Activated T-helper 1 cell treated with Interleukin-2 at 50 U/mL for 16 hours (primary cell): ENCODE results near the gene NEK10.

Experiments
- DNase-seq: peaks from one replicate; pipeline ENCODE4 v3.0.0-alpha.2; 2020; ENCODE audit warnings: low read depth

NEK10 gene

DNA sequence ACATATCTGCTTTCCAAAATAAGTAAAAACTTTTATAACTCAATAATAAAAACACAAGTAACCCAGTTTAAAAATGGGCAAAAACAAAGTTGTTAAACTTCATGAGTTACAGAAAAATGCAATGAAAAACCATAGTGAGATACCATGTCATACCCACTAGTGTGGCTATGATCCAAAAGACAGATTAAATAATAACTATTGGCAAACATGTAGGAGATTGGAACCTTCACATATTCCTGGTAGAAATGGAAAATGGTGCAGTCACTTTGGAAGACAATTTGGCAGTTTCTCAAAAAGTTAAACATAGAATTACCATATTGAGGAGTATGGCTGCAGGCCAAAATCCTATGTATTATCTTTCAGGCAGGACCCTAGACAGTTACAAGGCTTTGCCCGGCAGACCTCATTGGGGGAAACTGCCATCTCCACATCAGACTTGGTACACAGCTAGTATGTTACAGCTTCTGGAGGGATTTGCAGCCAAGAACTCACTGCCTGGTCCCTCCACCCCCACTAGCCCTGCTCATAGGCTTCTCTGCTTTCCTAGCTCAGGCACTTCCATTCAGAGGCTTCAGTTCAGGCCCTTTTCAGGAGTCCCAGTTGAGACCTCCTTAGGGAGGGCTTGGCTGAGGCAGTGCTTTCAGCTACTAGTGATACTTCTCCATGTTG lies 147.8 kb downstream of the NEK10 start:
- DNase-seq: no peak

DNA sequence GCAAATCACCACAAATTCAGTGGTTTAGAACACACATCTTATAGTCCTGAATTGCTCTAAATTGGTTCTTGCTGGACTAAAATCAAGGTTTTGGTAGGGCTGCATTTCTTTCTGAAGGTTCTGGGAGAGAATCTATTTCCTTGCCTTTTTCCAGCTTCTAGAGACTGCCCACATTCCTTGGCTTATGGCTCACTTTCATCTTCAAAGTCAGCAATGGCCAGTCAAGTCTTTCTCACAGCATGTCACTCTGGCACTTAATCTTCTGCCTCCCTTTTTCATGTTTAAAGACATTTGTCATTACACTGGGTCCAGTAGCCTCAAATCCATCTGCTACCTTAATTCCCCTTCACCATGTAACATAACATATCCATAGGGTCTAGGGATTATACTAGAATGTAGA lies 149.0 kb downstream of the NEK10 start:
- DNase-seq: no peak

DNA sequence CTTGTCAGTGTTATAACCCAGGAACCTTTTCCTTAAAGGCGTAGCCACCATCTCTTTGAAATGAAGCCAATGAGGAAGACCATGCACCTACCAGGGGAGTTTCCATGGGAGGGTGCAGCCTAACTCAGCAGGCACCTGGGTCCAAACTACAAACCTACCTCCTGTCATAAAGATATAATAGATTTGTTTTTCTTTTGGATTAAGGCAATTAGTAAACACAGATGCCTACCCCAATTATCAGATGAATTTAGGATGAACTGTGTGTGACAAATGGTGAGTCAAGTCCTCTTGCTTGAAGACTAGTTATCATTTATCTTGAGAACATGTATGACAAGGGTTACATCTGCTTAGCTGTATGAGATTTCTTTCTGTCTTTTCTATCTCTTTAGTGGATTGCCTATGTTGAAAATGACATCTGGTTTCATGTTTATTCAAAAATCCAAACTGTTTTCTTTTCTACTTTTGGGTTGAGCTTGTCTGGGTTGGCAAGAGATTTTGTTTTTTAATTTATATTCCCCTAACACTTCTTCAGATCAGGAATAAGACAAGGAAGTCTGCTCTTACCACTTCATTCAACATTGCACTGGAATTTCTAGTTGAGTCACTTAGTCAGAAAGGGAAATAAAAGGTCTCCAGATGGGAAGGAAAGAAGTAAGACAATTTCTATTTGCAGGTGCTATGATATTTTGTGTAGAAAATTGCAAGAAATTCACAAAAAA lies 149.9 kb downstream of the NEK10 start:
- no peak for DNase-seq

DNA sequence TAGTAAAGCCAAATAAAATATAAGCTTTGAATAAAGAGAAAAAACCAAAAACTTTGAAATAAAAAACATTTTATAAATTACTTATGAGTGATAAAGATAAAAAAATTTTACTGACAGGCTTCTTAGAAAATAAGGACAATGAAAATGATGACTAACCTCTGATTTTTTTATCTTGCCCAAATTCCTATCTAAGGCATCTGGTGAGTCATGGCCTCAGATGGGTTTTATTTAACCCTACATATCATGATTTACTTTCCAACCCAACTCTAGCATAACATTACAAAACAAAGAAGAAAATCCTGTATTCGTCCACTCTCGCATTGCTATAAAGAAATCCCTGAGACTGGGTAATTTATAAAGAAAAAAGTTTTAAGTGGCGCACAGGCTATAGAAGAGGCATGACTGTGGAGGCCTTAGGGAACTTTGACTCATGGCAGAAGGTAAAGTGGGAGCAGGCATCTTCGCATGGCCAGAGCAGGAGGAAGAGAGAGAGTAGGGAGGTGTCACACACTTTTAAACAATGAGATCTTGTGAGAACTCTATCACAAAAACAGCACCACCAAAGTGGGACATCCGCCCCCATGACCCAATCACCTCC lies 152.1 kb downstream of the NEK10 start:
- no peak for DNase-seq

DNA sequence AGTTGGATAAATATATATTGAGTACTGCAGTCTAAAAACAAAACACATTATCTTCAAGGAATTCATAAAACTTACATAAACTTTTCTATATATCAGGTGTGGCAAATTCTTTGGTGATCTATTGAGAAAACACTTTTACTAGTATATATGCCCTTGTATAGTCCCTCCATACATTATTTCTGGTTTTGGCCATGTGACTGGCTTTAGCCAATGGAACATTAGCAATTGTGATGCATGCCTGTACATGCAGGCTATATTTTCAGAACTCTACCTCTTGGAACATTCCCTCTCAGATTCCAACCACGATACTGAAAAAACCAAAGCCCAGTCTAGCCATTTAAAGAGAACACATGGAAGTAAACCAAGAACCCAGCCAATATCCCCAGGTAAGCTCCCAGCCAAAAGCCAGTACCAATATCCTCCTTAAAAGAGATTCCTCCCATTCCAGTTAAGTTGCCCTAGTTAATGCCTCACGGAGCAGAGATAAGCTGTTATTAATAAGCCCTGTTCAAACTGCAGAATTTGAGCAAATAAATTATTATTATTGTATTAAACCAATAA lies 152.8 kb downstream of the NEK10 start:
- DNase-seq: no peak

DNA sequence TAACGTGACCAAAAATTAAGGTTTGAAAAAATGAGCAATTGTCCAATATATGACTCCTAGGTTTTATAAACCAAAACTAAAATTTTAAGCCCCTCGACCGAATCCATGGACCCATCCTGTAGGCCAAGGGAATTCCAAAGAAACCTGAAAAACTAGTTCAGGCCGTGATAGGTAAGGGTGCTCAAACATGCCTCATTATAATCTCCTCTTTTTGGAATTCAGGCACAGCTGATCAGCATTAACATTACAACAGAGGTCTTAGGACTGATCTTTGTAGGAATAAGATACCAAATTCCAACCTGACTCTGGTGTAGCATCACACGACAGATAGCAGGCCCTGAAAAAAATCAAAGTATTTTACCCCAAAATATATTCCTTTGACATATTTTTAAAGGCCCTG lies 155.7 kb downstream of the NEK10 start:
- no peak for DNase-seq

DNA sequence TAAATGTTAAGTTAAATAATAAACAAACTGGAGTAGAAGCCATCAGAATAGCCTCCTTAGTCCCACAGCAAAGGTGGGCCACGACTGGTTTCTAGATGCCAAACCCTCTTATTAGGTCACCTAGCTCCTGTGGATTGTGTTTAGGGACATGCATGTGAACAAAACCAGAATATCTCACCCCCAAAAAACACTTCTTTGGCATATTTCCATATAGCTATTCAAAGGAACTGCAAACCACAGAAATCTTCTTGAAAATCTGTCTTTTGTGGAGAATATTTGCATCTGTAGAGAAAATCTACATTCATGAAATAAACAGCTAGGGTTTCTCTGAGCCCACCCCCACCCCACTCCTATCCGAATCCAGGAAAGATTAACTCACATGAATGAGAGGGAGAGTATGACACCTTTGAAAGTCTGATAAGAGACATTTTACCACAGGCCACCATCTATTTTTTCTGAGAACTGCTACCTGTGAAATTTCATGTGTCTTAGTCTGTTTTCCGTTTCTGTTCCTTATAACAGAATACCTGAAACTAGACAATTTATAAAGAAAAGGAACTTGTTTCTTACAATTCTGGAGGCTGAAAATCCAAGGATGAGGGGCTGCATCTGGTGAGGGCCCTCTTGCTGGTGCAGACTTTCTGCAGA lies 159.4 kb downstream of the NEK10 start:
- no peak for DNase-seq

DNA sequence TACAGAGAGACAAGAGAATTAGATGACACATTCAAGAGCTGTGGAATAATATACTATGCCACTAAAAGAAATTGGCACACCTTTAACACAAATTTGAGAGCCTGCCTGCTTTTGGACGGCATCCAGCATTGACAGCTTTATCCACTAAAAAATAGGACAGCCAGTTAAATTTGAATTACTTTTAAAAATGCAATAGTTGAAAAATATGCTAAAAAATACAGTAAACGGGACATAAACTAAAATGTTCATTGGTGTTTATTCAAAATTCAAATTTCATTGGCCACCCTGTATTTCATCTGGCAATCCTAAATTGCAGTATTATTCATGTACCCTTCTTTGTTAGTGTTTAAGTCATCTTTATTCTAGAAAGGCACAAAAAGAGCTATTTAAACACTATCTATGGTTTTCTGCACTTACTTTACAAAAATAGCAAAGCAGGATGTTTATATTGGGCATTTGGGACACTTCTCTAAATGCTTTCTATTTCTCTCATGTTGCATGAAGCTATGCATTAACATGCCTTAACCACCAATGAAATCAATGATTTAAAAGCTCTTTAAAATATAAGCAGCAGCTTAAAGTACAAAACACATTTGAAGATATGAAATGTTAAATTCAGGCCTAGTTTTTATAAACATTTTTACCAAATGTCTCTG lies 160.1 kb downstream of the NEK10 start:
- DNase-seq: no peak

DNA sequence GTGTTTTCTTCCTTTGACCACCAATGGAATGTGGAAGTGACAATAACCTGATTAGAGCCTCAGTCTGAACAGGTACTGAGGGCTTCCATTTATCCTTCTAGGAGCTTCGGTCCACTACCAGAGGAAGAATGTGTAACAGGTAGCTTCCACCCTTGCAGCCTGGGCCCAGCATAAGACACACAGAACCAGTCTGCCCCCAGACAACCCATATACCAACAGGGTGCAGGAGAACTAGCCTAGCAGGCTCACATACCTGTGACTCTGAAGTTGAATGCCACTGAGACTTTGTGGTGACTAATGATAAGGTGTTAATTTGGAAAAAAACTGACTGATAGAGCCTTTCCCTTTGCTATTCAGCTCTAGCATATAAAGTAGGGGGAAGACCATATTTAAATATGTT lies 166.2 kb downstream of the NEK10 start:
- DNase-seq: no peak

DNA sequence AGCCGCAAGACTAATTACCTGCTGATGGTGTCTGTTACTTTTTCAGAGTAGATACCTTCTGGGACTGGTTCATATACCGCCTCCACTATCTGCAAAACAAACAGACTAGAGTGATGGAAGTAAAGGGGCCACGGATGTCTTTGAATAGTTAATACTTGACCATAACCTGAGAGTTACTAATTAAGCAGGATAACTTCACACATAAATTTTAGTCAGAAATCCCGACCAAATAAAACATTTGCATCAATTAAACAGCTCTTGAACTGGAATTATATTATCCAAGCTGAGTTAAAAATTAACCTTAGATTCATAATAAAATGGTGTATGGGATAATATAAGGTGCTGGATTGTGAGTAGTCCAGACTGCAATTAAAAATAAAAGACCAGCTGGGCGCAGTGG lies 167.7 kb downstream of the NEK10 start:
- DNase-seq: no peak

DNA sequence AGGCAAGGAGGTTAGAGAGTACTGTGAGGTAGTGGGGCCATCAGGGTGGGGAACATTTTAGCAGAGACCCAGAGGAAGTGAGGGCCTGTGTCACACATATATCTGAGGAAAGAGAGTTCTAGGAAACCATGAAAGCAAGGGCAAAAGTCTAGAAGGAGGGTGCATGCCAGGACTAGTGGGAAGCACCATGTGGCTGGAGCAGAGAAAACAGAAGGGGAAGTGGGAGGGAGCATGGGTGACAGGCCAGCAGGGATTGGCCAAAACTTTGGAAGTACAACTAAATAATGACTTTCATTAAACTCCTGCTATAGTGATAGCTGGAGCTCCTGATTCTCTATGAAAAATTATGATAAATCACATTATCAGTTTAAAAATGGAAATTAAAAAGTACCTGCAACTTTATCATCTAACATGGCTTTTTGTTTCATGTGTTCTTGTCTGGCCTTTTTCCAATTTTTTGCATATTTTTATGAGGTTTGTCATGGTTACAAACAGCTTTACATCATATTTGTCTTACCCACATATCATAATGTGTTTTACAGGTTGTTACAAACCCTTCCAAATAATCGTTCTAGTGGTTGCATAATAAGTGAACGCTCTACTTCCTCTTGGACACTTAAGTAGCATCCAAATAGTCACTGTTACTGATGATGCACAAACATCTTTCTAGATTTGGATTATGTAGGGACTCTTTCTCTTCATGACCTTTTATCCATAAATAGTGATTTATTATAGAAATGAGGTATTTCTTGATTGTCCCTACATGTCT lies 168.3 kb downstream of the NEK10 start:
- DNase-seq: no peak

DNA sequence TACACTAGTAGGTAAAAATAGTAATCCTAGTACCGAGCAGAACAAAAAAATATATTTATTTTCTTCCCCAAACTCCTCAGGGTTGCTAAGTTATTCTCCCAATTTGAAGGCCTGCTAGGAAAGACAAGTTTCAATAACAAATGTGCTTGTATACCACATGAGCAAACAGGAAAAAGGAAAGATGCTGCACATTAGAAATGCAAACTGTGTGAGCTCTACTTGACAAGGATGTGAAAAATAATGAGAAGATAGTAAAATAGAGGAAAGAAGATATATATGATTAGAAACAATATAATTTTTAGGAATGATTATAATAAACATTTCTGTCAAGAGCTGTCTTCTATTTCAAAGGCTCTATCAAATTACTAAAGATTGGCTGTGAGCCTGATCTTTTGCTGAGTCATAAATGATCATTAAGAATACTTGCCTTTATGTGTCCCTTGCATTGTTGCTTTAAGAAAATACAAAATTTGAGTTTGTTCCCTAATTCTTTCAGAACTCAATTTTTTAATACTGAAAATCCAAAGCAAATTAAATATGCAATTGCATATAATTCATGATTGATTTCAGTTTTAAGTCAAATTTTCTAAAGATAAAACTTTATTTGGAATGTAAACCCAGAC lies 174.2 kb downstream of the NEK10 start:
- no peak for DNase-seq

DNA sequence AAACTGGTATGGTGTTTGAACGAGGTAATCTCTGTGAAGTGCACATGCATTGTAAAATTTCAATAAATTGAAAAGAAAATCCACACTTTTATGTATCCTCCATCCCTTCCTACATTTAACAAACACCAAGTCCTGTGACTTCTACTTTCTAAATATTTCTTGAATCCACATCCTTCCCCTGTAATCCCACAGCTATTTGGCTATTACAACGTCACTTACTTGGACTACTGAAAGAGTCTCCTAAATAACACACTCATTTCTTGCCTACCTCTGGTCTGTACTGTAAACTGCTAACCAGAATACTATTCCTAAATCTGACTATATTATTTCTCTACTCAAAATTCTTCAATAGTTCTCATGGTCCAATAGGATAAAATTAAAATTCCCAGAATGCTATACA lies 176.1 kb downstream of the NEK10 start:
- DNase-seq: no peak

DNA sequence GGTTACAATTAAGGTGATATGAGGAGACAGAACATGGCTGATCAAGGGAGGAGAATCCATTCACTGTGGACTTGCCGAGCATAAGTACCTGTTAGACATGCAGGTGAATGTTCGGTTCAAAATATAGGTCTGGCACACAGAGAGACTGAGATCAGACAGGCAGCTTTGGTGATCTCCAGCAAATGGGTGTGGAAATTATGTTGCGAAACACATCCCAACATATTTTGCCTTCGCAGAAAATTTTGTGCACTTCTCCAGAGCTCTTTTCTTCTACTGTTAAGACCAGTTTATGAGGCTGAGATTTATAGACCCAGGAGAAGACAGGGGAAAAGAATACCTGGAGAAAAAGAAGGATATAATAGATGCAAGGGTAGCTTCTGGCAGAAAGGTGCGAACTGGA lies 183.2 kb downstream of the NEK10 start:
- DNase-seq: no peak

DNA sequence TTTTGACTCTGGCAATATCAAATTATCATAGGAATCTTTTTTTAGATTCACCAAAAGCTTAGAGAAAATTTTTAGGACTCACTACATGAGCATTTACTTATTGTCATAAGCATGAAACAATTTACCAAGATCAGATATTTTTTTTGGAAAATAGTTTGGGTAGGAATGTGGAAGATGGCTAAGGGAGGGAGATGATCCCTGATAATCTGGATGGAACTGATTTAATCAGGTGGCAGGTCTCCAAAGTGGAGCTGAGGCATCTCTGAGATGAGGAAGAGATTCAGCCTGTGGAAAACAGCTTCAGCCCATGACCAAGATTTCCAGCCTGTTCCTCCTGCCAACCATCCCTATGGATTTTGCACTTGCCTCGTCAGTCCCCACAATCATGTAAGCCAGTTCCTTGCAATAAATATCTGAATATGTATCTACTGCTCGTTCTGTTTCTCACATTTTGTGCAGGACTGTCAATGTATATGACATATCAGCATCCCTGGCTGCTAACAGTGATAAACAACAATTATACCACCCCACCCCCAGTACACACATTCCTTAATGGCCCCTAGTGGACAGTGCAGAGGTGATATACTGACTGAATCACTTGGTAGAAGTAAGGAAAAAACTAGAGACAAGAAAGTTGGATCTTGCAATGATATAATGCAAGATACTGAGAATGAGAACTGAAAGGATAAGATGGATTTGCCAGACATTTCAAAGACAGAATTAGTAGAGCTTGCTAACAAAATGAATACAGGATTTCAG lies 183.8 kb downstream of the NEK10 start:
- no peak for DNase-seq

DNA sequence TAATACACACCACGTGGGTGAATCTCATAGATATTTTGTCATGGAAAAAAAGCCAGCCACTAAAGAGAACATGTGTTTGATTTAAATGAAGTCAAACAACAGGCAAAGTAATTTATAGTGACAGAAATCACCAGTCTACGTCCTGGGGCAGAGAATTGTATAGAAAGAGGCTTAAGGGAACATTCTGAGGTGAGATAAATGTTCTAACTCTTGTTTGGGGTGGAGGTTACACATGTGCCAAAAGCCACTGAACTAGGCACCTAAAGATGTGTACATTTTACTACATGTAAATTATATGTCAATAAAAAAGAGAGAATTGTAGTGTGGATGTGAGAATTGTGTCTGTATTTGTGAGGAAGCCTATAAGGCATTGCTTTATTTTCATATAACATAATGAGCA lies 184.9 kb downstream of the NEK10 start:
- no peak for DNase-seq

DNA sequence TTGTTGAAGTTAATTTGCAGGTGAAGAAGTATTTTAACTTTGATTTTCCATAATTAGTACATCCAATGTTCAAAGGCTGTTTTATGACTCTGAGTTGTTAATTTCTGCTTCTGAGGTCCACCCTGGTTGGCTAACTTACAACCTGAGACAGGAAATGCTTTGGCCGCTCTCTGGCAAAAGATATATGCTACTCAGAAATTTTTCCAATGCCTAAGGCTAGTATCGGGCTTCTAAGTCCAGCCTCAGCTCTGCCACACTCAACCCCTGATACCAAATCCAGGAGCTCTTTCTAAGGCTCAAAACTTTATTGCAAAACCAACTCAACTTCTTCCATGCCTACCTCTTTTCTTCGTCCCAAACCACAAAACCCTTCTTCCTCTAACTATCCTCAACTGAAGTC lies 192.9 kb downstream of the NEK10 start:
- DNase-seq: no peak

DNA sequence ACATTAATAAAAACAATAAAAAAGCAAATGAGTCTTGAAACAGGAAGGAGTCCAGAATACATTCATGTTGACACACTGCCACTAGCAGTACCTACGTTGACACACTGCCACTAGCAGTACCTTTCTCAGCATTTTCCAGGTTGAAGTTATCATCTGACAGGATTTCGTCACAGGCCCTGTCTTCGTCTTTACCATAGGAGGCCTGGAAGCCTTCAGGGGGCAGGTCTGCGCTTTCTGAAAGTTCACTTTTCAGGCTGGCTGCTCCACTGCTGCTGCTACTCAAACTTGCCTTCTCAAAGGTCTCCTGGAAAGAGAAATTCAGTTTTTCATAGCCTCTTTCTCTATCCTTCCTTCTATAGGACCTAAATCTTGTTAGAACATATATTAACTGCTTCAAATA lies 194.7 kb downstream of the NEK10 start:
- no peak for DNase-seq

DNA sequence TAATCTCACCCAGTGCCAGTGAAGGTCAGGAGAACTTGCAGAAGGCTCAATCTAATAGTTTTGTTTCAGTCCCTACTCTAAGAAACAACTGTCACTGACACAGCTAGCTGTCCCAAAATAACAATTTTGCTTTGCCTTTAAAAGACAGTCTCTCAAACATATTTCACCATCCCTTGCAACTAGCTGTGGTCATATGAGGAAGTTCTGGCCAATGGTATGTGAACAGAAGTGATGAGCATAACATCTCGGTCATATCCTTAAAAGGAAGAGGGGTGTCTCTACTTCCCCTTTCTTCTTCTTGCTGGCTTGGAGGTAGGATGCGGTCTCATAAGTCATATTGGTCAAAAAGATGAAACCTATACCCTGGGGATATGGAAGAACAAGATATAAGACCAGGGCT lies 198.1 kb downstream of the NEK10 start:
- no peak for DNase-seq

DNA sequence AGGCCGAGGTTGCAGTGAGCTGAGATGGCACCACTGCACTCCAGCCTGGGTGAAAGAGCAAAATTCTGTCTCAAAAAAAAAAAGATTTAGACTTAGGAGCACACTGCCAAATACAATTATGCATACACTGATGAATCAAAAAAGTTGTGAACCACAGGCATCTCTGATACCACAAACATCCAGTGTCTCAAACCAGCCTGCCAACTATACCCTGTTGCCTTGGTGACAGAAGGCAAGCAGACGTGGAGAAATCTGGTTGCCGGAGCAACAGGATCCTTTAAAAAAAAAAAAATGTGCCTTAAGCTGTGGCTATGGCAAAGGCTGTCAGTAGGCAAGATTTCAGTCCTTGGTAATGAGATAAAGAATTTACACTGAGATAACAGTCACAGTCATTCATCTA lies 202.3 kb downstream of the NEK10 start:
- DNase-seq: no peak
